HCT116 (cell line): ENCODE measurements around the gene HUNK. TPM values are rescaled to one million over a fixed set of nuclear protein-coding genes. Genes with fewer than 3 reads are reported as not detected.

Source experiments
- ATAC-seq: fragments of 200-7000 bp; cut with Tn5 transposase; 2 replicates; pipeline ENCODE4 v1.9.1; 2020; ENCODE audit warnings: mild to moderate bottlenecking, moderate library complexity
- BruUV-seq: library from RNA; stranded (reverse); fragments of 400-500 nt; replicated peaks from 2 replicates; lab custom pipeline; 2021; lab: Mats Ljungman, UMichigan
- CTCF ChIA-PET: fragments of 300-600 bp; sonication (Branson Sonifier 250); formaldehyde crosslinking; loops from one replicate; lab custom pipeline; 2021; ENCODE audit warnings: antibody characterized with exemption; lab: Charles Lee
- POLR2A ChIA-PET: fragments of 300-600, 350-600 bp; sonication (Branson Sonifier 250); formaldehyde crosslinking; loops from one replicate; lab custom pipeline; 2021; ENCODE audit warnings: antibody characterized with exemption; lab: Charles Lee
- RAD21 ChIA-PET, 2 experiments: fragments of 300-600 bp; sonication (Branson Sonifier 250); formaldehyde crosslinking; loops; one replicate each; lab custom pipeline; 2023; ENCODE audit warnings: low total read pairs in 2 of 2; ENCODE audit not compliant: uncharacterized antibody in 2 of 2, unreplicated experiment in 2 of 2, low non-redundant PET in 1 of 2; lab: Charles Lee
- DNase-seq: peaks from one replicate; pipeline ENCODE4 v3.0.0-alpha.2; 2010; ENCODE audit warnings: low read depth, low spot score
- H2AFZ ChIP-seq: fragments of 200-600 bp; shearing (Covaris generic), sonication (generic); 2 replicates; pipeline ENCODE4 v1.6.1; 2017; ENCODE audit warnings: low read depth, mixed run types, mixed read lengths, antibody characterized with exemption, low read length; ENCODE audit not compliant: poor library complexity, severe bottlenecking
- H3K27ac ChIP-seq: 2 replicates; pipeline ENCODE4 v1.5.1; 2012; ENCODE audit warnings: low read depth, low read length
- H3K27me3 ChIP-seq: fragments of 200-600 bp; sonication (generic); 2 replicates; pipeline ENCODE4 v1.6.1; 2016; ENCODE audit warnings: mixed run types, low read length, mixed read lengths; ENCODE audit not compliant: insufficient read depth
- H3K36me3 ChIP-seq, 2 experiments: fragments of 200-500 bp in 1 of 2; fragments of 200-600 bp in 1 of 2; sonication (Bioruptor generic) in 1 of 2; sonication (generic) in 1 of 2; 2 replicates each; pipeline versions ENCODE4 v1.5.1 to v1.6.1; 2014 to 2016; ENCODE audit warnings: low read length in 2 of 2, inconsistent platforms in 1 of 2, mixed read lengths in 1 of 2, mixed run types in 1 of 2; ENCODE audit not compliant: insufficient read depth in 2 of 2, control insufficient read depth in 1 of 2
- H3K4me1 ChIP-seq, 2 experiments: fragments of 200-600 bp in 1 of 2; sonication (generic) in 1 of 2; 2 replicates each; pipeline versions ENCODE4 v1.5.1 to v1.6.1; 2012 to 2017; ENCODE audit warnings: low read length in 2 of 2, inconsistent platforms in 1 of 2, mild to moderate bottlenecking in 1 of 2, mixed read lengths in 1 of 2, mixed run types in 1 of 2, moderate library complexity in 1 of 2; ENCODE audit not compliant: insufficient read depth in 2 of 2, control insufficient read depth in 1 of 2
- H3K4me2 ChIP-seq: fragments of 200-600 bp; sonication (generic); 2 replicates; pipeline ENCODE4 v1.6.1; 2017; ENCODE audit warnings: mixed run types, low read length, mixed read lengths
- H3K4me3 ChIP-seq, 2 experiments: fragments of 200-600 bp in 1 of 2; sonication (generic) in 1 of 2; replicated peaks in 1 of 2; 2 replicates each; pipeline ENCODE4 v1.5.1; 2011 to 2016; ENCODE audit warnings: low read length in 2 of 2, control low read depth in 1 of 2, low read depth in 1 of 2, mild to moderate bottlenecking in 1 of 2, mixed read lengths in 1 of 2, mixed run types in 1 of 2
- H3K79me2 ChIP-seq: fragments of 200-600 bp; sonication (generic); 2 replicates; pipeline ENCODE4 v1.6.1; 2017; ENCODE audit warnings: mild to moderate bottlenecking, mixed run types, low read length, moderate library complexity, mixed read lengths; ENCODE audit not compliant: insufficient read depth
- H3K9ac ChIP-seq: fragments of 200-600 bp; sonication (generic); 2 replicates; pipeline ENCODE4 v1.6.1; 2016; ENCODE audit warnings: low read length, mixed read lengths
- H3K9me2 ChIP-seq: fragments of 200-600 bp; sonication (generic), shearing (Covaris generic); 2 replicates; pipeline ENCODE4 v1.6.1; 2017; ENCODE audit warnings: mixed run types, mild to moderate bottlenecking, moderate library complexity; ENCODE audit not compliant: insufficient read depth
- H3K9me3 ChIP-seq, 2 experiments: fragments of 200-500 bp in 1 of 2; fragments of 200-600 bp in 1 of 2; sonication (Bioruptor generic) in 1 of 2; sonication (generic) in 1 of 2; 2 replicates each; pipeline ENCODE4 v1.6.1; 2014 to 2017; ENCODE audit warnings: low read length in 2 of 2, mixed read lengths in 2 of 2, inconsistent platforms in 1 of 2, low read depth in 1 of 2, mild to moderate bottlenecking in 1 of 2, mixed run types in 1 of 2, moderate library complexity in 1 of 2; ENCODE audit not compliant: control insufficient read depth in 1 of 2, insufficient read depth in 1 of 2
- H4K20me1 ChIP-seq: fragments of 200-600 bp; sonication (generic), shearing (Covaris generic); 2 replicates; pipeline ENCODE4 v1.6.1; 2017; ENCODE audit warnings: mixed run types, mild to moderate bottlenecking, moderate library complexity; ENCODE audit not compliant: insufficient read depth
- ATF3 ChIP-seq: IDR thresholded peaks from 2 replicates; pipeline ENCODE4 v1.6.1; 2012
- CBX3 ChIP-seq: IDR thresholded peaks from 2 replicates; pipeline ENCODE4 v1.6.1; 2012; ENCODE audit warnings: low read depth
- CEBPB ChIP-seq: IDR thresholded peaks from 2 replicates; pipeline ENCODE4 v1.6.1; 2012; ENCODE audit warnings: low read depth
- CTCF ChIP-seq, 3 experiments: fragments of 200-600 bp in 1 of 3; sonication (generic) in 1 of 3; IDR thresholded peaks in 2 of 3; conservative IDR thresholded peaks in 1 of 3; 2 replicates each; pipeline ENCODE4 v1.5.1; 2012 to 2017; ENCODE audit warnings: low read depth in 2 of 3, low read length in 2 of 3, antibody characterized with exemption in 1 of 3, borderline replicate concordance in 1 of 3, control low read depth in 1 of 3, mild to moderate bottlenecking in 1 of 3, mixed read lengths in 1 of 3, mixed run types in 1 of 3, moderate library complexity in 1 of 3; ENCODE audit not compliant: insufficient read depth in 1 of 3
- ELF1 ChIP-seq: IDR thresholded peaks from 2 replicates; pipeline ENCODE4 v1.6.1; 2012; ENCODE audit warnings: low read depth, borderline replicate concordance
- EZH2 ChIP-seq: fragments of 200-600 bp; sonication (generic); IDR thresholded peaks from 2 replicates; pipeline ENCODE4 v1.6.1; 2017; ENCODE audit warnings: antibody characterized with exemption, mixed run types
- EZH2phosphoT487 ChIP-seq: fragments of 200-600 bp; IDR thresholded peaks from 2 replicates; pipeline ENCODE4 v1.6.1; 2018; ENCODE audit warnings: antibody characterized with exemption, borderline replicate concordance
- FOSL1 ChIP-seq: IDR thresholded peaks from 2 replicates; pipeline ENCODE4 v1.6.1; 2012; ENCODE audit warnings: low read depth
- JUND ChIP-seq: IDR thresholded peaks from 2 replicates; pipeline ENCODE4 v1.6.1; 2012
- POLR2AphosphoS5 ChIP-seq: IDR thresholded peaks from 2 replicates; pipeline ENCODE4 v1.6.1; 2011; ENCODE audit warnings: mild to moderate bottlenecking, low read depth, low read length, moderate library complexity
- RAD21 ChIP-seq: IDR thresholded peaks from 2 replicates; pipeline ENCODE4 v1.6.1; 2012; ENCODE audit warnings: low read depth, mild to moderate bottlenecking
- REST ChIP-seq: IDR thresholded peaks from 2 replicates; pipeline ENCODE4 v1.6.1; 2012; ENCODE audit warnings: low read depth
- SIN3A ChIP-seq: IDR thresholded peaks from 2 replicates; pipeline ENCODE4 v1.6.1; 2012; ENCODE audit warnings: low read depth
- SP1 ChIP-seq: IDR thresholded peaks from 2 replicates; pipeline ENCODE4 v1.6.1; 2012; ENCODE audit warnings: low read depth
- SRF ChIP-seq: IDR thresholded peaks from 2 replicates; pipeline ENCODE4 v1.6.1; 2012; ENCODE audit warnings: low read depth
- TCF7L2 ChIP-seq: IDR thresholded peaks from 2 replicates; pipeline ENCODE4 v1.7.0; 2011; ENCODE audit warnings: borderline replicate concordance, inconsistent platforms; ENCODE audit not compliant: insufficient read depth, insufficient read length; ENCODE audit errors: extremely low read depth
- YY1 ChIP-seq: IDR thresholded peaks from 2 replicates; pipeline ENCODE4 v1.6.1; 2011; ENCODE audit warnings: low read length, low read depth, moderate library complexity, mild to moderate bottlenecking; ENCODE audit not compliant: insufficient replicate concordance; ENCODE audit errors: extremely low read depth
- ZBTB33 ChIP-seq: IDR thresholded peaks from 2 replicates; pipeline ENCODE4 v1.6.1; 2011; ENCODE audit warnings: mild to moderate bottlenecking, low read length, moderate library complexity; ENCODE audit not compliant: insufficient replicate concordance; ENCODE audit errors: extremely low read depth
- ZFX ChIP-seq: fragments of 450-650 bp; IDR thresholded peaks from 2 replicates; pipeline ENCODE4 v1.6.1; 2017
- ZNF274 ChIP-seq: fragments of 200-500 bp; sonication (Bioruptor generic); IDR thresholded peaks from 2 replicates; pipeline ENCODE4 v1.6.1; 2014; ENCODE audit warnings: mild to moderate bottlenecking, low read depth, low read length, inconsistent platforms
- intact Hi-C: fragments of 100-400 bp; cut with micrococcal nuclease; formaldehyde crosslinking; loops from 2 replicates; pipeline ENCODE4 v1.10.0; 2022
- total RNA-seq: library from RNA; stranded (reverse); gene quantifications from one replicate; pipeline ENCODE4 v1.2.1, GENCODE V29; 2021; ENCODE audit not compliant: unreplicated experiment

The HUNK gene
- total RNA-seq, 1 experiment from 2014 or later, result not detected

GRCh38 chr21:31830701-31831100 is 42.1 kb upstream of the HUNK start:
- no peaks in the 10 kb centered on the region for H3K9me2 ChIP-seq
- POLR2A ChIA-PET, result no interaction called here
- CTCF ChIA-PET, result no interaction called here
- TF ChIP-seq CEBPB (no peak), CTCF (IDR thresholded peaks at IDR 0.05 in 2 of 3, conservative IDR thresholded peaks at IDR 0.05 in 1 of 3; ENCODE audit: borderline replicate concordance in 1 of 3, insufficient read depth in 1 of 3, low read depth in 2 of 3, low read length in 2 of 3) (no peak), SP1 (no peak), RAD21 (no peak), ZBTB33 (no peak), FOSL1 (no peak), YY1 (no peak), ZFX (no peak), EZH2phosphoT487 (no peak), ZNF274 (no peak), CBX3 (no peak), JUND (no peak), EZH2 (no peak), ATF3 (no peak), ELF1 (no peak), SIN3A (no peak), SRF (no peak), REST (no peak), TCF7L2 (no peak), POLR2AphosphoS5 (no peak)
- TF ChIP-seq, all 23 proteins: peak for 0
- intact Hi-C loops, result no loop called here
- no TSS peak for BruUV-seq
- RAD21 ChIA-PET, result no interaction called here
- Histone ChIP-seq H3K9me3 (no peaks in the 10 kb centered on the region), H3K79me2 (no peaks in the 10 kb centered on the region), H3K4me3 (no peak overlapping the region), H3K27me3 (peaks cover 18% of the 10 kb centered on the region), H4K20me1 (no peaks in the 10 kb centered on the region), H3K4me1 (no peaks in the 10 kb centered on the region), H2AFZ (no peak overlapping the region), H3K4me2 (no peak overlapping the region), H3K9ac (no peak overlapping the region), H3K36me3 (no peaks in the 10 kb centered on the region), H3K27ac (no peak overlapping the region)
- no peak for DNase-seq
- ATAC-seq, result no peak
